HG02840 (cell line): ENCODE results near the gene SPEF2.
"Not testable (repeated sequence)": the region's sequence is repeated elsewhere in the genome, so short reads cannot be mapped to it uniquely, and the experiment has no call there.

ENCODE experiments used
- ATAC-seq: cut with Tn5 transposase; IDR thresholded peaks from one replicate; pipeline ENCODE4 v1.9.1; 2021; ENCODE audit warnings: mild to moderate bottlenecking, moderate library complexity, moderate number of reproducible peaks; ENCODE audit not compliant: unreplicated experiment, low FRiP score

Gene SPEF2

GRCh38 chr5:35651002-35651756 is 33.5 kb downstream of the SPEF2 start:
- ATAC-seq, result no peak

- no peak for ATAC-seq
These were observed 39.1 kb downstream of the SPEF2 start for GRCh38 chr5:35656721-35657120.

GRCh38 chr5:35657877-35658276 is 40.2 kb downstream of the SPEF2 start:
- ATAC-seq, result no peak

GRCh38 chr5:35659556-35659955 is 41.9 kb downstream of the SPEF2 start:
- ATAC-seq, result no peak

GRCh38 chr5:35660451-35660850 is 42.8 kb downstream of the SPEF2 start:
- no peak for ATAC-seq

- ATAC-seq, result no peak
These were observed 46.9 kb downstream of the SPEF2 start for GRCh38 chr5:35664584-35664983.

GRCh38 chr5:35665096-35665495 is 47.4 kb downstream of the SPEF2 start:
- no peak for ATAC-seq

GRCh38 chr5:35668319-35668718 is 50.7 kb downstream of the SPEF2 start:
- no peak for ATAC-seq

GRCh38 chr5:35668794-35669193 is 51.1 kb downstream of the SPEF2 start:
- no peak for ATAC-seq

- ATAC-seq, result no peak
These were observed 54.1 kb downstream of the SPEF2 start for GRCh38 chr5:35671541-35672295.

GRCh38 chr5:35672296-35672655 is 54.6 kb downstream of the SPEF2 start:
- not testable (repeated sequence) for ATAC-seq

GRCh38 chr5:35672995-35673394 is 55.3 kb downstream of the SPEF2 start:
- no peak for ATAC-seq

GRCh38 chr5:35674049-35674448 is 56.4 kb downstream of the SPEF2 start:
- ATAC-seq, result no peak

- ATAC-seq, result no peak
These were observed 57.7 kb downstream of the SPEF2 start for GRCh38 chr5:35675392-35675791.

- no peak for ATAC-seq
These were observed 60.2 kb downstream of the SPEF2 start for GRCh38 chr5:35677878-35678277.

- no peak for ATAC-seq
These were observed 61.0 kb downstream of the SPEF2 start for GRCh38 chr5:35678661-35679060.

- no peak for ATAC-seq
These were observed 61.7 kb downstream of the SPEF2 start for GRCh38 chr5:35679357-35679756.

- no peak for ATAC-seq
These were observed 64.2 kb downstream of the SPEF2 start for GRCh38 chr5:35681911-35682310.

- no peak for ATAC-seq
These were observed 65.8 kb downstream of the SPEF2 start for GRCh38 chr5:35683466-35683865.

GRCh38 chr5:35685161-35685560 is 67.5 kb downstream of the SPEF2 start:
- ATAC-seq, result no peak

- ATAC-seq, result no peak
These were observed 70.3 kb downstream of the SPEF2 start for GRCh38 chr5:35687961-35688360.

- ATAC-seq, result no peak
These were observed 76.8 kb downstream of the SPEF2 start for GRCh38 chr5:35694481-35694880.
